Measurements from ENCODE around the gene SERTAD2.

The SERTAD2 gene, protein sequence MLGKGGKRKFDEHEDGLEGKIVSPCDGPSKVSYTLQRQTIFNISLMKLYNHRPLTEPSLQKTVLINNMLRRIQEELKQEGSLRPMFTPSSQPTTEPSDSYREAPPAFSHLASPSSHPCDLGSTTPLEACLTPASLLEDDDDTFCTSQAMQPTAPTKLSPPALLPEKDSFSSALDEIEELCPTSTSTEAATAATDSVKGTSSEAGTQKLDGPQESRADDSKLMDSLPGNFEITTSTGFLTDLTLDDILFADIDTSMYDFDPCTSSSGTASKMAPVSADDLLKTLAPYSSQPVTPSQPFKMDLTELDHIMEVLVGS

GRCh38 chr2:64653109-64654062, at the start of gene SERTAD2:
Gene SERTAD2 (minus strand): TSS chr2:64653913. CDS start chr2:64636871, 17,042 bp downstream.
- peak; percentile 98 for DNase-seq (ENCODE audit: low spot score)
- FAIRE-seq = peak; percentile 9

- DNase-seq (ENCODE audit: low spot score) (no peak), FAIRE-seq (no peak)
Measured at GRCh38 chr2:64700133-64700809, 46.6 kb upstream of the SERTAD2 start.

- FAIRE-seq = no peak
- DNase-seq (ENCODE audit: low spot score) = no peak
Measured at GRCh38 chr2:64699712-64700111, 46.0 kb upstream of the SERTAD2 start.

GRCh38 chr2:64698668-64699444, 45.1 kb upstream of the SERTAD2 start:
- DNase-seq (ENCODE audit: low spot score) (peak; percentile 52), FAIRE-seq (no peak)

DNA sequence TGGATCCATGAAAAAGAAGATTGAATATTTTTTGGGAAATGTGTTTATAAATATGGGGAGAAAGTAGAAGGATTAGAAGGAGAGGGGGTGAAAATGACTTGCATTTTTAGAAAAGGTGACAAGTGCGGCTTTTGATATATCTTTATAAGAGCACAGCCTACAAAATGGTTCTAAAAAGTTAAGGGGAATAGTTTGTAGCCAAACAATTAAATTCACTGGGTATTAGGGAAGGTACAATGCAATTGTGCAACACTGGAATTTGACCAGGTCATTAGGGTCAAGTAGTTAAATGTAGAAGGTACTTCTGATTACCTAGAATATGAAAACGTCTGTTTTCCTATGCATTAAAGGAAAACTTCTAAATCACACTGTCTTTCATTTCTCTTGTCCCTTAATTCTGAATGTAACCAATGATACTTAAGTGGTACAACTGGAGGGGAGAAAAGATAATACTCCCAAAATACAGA, 44.5 kb upstream of the SERTAD2 start:
- no peak for DNase-seq (ENCODE audit: low spot score)

DNA sequence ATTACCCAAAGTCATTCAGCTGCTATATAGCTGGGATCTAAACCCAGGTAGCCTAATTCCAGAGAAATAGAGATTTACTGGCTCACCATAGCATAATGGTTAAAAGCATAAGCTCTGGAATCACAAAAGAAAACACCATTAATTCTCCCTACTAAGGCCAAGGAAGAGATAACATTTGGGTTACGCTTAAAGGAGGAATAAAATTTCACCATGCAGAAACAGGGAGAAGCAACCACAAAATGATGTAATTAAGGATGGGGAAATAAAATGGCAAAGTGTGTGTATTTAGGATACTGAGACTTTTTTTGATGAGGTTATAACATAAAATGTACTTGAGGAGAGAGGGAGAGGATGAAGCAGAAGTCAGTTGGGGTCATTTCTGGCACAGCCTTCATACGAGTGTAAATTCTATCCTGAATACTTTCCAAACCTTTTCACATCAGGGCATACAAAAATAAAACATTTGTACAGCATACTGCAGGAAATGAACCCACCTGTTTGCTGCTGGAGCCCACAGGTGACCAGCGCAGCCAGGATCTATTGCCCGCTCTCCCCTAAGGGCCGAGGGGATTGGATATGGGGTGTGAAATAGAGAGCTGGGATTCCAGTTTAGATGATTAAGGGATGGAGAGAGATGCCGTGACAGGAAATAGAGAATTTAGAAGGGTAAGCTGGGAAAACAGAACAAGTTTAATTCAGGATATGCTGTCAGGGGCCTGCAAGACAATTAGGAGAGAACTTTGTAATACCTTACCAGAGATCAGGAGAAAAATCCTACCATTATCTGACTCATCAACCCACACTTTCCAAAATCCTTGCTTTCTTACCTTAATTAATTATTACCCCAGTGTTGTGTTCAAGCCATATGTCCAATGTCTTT, 43.8 kb upstream of the SERTAD2 start:
- DNase-seq (ENCODE audit: low spot score) (no peak), FAIRE-seq (no peak)

More for the DNA sequence above, 44.5 kb upstream of the SERTAD2 start:
- no peak for FAIRE-seq

DNA sequence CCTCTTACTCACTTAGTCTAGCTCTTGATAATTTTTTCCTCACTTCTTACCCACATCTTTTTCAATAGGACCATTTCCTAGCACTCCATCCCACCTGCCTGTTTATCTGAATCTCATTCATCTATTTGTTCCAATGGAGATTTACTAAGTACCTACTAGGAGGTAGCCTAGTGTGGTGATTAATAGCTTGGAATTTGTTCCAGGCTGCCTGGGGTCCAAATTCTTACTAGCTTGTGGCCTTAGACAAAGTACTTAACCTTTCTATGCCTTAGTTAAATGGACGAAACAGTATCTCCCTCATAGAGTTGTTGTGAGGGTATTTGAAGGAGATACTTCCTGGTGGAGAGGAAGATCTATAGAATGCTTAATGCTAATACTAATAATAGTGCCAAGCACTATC, 42.9 kb upstream of the SERTAD2 start:
- FAIRE-seq = peak; percentile 80
- no peak for DNase-seq (ENCODE audit: low spot score)

DNA sequence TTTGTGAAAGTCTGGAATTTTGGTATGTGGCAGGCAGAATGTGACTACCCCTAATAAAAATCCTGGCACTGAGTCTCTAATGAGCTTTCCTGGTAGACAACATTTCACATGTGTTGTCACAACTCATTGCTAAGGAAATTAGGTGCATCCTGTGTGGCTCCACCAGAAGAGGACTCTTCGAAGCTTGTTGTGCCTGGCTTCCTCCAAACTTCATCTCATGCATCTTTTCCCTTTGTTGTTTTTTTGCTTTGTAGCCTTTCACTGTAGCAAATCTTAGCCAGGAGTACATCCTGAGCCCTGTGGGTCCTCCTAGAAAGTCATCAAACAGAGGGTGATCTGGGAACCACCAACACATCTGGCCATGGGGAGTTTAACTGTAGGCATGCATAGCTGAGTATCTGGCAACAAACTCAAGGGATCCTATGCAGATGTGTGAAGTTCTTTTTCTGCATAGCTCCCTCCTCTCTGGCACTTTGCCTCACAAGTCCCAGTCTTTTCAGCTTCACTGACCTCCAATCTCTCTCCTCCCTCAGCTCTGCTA, 42.1 kb upstream of the SERTAD2 start:
- no peak for DNase-seq (ENCODE audit: low spot score)
- no peak for FAIRE-seq

DNA sequence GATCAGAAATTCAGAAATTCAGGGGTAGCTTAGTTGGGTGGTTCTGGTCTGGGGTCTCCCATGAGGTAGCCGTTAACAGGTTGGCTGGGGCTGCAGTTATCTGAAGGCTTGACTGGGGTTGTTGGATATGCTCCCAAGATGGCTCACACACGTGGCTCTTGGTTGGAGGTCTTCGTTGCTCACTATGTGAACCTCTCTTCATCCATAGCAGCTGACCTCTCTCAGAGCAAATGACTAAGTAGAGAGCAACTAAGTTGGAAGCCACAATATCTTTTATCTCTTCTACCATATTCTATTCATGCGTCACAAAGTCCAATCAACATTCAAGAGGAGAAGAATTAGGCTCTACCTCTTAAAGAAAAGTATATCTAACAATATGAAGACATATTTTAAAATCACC, 38.7 kb upstream of the SERTAD2 start:
- no peak for DNase-seq (ENCODE audit: low spot score)
- no peak for FAIRE-seq

- DNase-seq (ENCODE audit: low spot score) = no peak
- FAIRE-seq = no peak
Measured at GRCh38 chr2:64688909-64689308, 35.2 kb upstream of the SERTAD2 start.

DNA sequence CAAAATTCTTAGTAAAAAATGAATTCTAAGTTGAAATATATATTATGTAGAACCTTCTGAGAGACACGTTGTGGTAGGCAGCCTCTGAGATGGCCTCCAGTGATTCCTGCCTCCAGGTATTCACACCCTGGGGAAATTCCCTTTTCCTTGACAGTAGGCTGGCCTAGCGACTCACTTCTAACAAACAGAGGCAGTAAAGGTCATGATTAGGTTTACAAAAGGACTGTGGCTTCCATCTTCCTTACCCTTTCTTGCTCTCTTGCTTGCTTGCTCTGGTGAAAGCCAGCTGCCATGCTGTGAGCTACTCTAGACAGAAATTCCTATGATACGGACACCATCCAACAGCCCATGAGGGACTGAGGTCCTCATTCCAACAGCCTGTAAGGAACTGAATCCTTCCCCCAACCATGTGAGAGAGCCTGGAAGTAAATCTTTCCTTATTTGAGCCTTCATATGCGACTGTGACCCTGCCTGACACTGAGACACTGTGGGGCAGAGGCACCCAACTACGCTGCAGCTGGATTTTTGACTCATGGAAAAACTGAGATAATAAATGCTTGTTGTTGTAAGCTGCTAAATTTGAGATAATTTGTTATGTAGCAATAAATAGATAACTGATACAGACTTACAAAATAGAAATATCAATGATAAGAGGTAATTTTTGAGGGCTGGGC, 32.7 kb upstream of the SERTAD2 start:
- DNase-seq (ENCODE audit: low spot score) (no peak), FAIRE-seq (no peak)

GRCh38 chr2:64685430-64685829, 31.7 kb upstream of the SERTAD2 start:
- no peak for DNase-seq (ENCODE audit: low spot score)
- FAIRE-seq = no peak

GRCh38 chr2:64683771-64684510, 30.2 kb upstream of the SERTAD2 start:
- DNase-seq (ENCODE audit: low spot score) (no peak), FAIRE-seq (no peak)

DNA sequence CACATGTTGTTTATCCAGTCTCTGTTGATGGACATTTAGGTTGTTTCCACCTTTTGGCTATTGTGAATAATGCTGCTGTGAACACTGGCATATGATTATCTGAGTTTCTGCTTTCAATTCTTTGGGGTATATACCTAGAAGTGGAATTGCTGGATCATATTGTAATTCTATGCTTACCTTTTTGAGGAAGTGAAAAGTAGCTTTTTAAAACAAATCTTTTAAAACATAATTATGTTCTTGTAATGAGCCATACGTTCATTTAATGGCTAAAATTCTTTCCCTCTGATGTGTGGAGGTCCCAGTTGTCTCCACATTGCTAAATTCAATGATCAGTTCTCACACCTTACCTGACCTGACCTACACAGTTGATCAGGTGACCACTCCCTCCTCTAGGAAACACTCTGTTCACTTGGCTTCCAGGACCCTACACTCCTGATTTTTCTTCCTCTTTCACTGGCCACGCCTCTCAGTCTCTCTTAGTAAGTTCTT, 27.8 kb upstream of the SERTAD2 start:
- FAIRE-seq (no peak), DNase-seq (ENCODE audit: low spot score) (no peak)

GRCh38 chr2:64679673-64680425, 26.1 kb upstream of the SERTAD2 start:
- DNase-seq (ENCODE audit: low spot score) (no peak), FAIRE-seq (no peak)

- FAIRE-seq (no peak), DNase-seq (ENCODE audit: low spot score) (no peak)
Measured at GRCh38 chr2:64678771-64679590, 25.3 kb upstream of the SERTAD2 start.

DNA sequence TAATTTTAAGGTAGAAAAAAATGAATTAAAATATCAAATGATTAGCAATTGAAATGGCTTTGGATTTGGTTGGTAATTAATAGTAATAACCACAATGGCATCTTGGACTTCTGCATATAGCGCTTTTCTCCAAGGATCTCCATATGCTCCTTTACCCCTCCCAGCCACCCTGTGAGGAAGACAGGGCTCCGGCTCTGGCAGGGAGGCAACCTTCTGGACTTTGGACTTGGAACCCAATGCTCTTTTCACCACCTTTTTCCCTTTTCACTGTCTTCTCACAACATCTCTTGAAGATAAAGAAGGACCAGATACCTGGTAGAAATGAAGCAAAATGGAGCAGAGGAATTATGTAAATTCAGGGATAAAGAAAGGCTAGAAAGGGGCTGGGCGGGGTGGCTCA, 23.8 kb upstream of the SERTAD2 start:
- FAIRE-seq = no peak

More for the DNA sequence above, 23.8 kb upstream of the SERTAD2 start:
- DNase-seq (ENCODE audit: low spot score) = no peak

All from urothelium cell line (cell line).